Gastroesophageal sphincter (tissue), 4 donors: ENCODE data around the gene AURKA. TPM values are rescaled to one million over a fixed set of nuclear protein-coding genes. Genes with fewer than 3 reads are reported as not detected.

Source experiments
- ATAC-seq: fragments of 150-250 bp; one replicate; pipeline ENCODE4 v1.9.1; 2016; ENCODE audit warnings: mild to moderate bottlenecking, moderate library complexity
- H3K27ac ChIP-seq, 4 donors: fragments of 200-600 bp; sonication (generic) in 3 of 4; 1 replicate in 3 of 4; 2 replicates in 1 of 4; pipeline ENCODE4 v1.5.1; 2016 to 2019
- H3K27me3 ChIP-seq: fragments of 200-600 bp; sonication (generic); one replicate; pipeline ENCODE4 v1.5.1; 2019
- H3K36me3 ChIP-seq, 2 donors: fragments of 200-600 bp; sonication (generic); one replicate each; pipeline ENCODE4 v1.5.1; 2019; ENCODE audit warnings: control low read depth in 1 of 2
- H3K4me1 ChIP-seq, 3 donors: fragments of 200-600 bp; sonication (generic); 1 replicate in 2 of 3; 2 replicates in 1 of 3; pipeline ENCODE4 v1.5.1; 2016 to 2019; ENCODE audit warnings: control low read depth in 2 of 3
- H3K4me3 ChIP-seq, 2 donors: fragments of 200-600 bp; sonication (generic); one replicate each; pipeline ENCODE4 v1.5.1; 2019; ENCODE audit warnings: mild to moderate bottlenecking in 1 of 2, moderate library complexity in 1 of 2
- H3K9me3 ChIP-seq, 3 donors: fragments of 200-600 bp; sonication (generic); one replicate each; pipeline ENCODE4 v1.5.1; 2017 to 2019; ENCODE audit warnings: control low read depth in 2 of 3
- CTCF ChIP-seq, 4 experiments: fragments of 200-600 bp in 2 of 4; fragments of 450-650 bp in 2 of 4; sonication (generic) in 1 of 4; IDR thresholded peaks; one replicate each; pipeline ENCODE4 v1.5.1; 2017 to 2019; ENCODE audit warnings: antibody characterized with exemption in 4 of 4, mild to moderate bottlenecking in 2 of 4, moderate library complexity in 2 of 4
- EP300 ChIP-seq: sonication (generic); formaldehyde crosslinking; IDR thresholded peaks from one replicate; pipeline ENCODE4 v1.6.1; 2017; ENCODE audit warnings: antibody characterized with exemption, mild to moderate bottlenecking
- POLR2A ChIP-seq, 2 donors: fragments of 450-650 bp; IDR thresholded peaks; one replicate each; pipeline ENCODE4 v1.6.1; 2017; ENCODE audit warnings: antibody characterized with exemption in 2 of 2, mild to moderate bottlenecking in 2 of 2, moderate library complexity in 1 of 2
- POLR2AphosphoS5 ChIP-seq: sonication (generic); formaldehyde crosslinking; IDR thresholded peaks from one replicate; pipeline ENCODE4 v1.6.1; 2017; ENCODE audit warnings: antibody characterized with exemption
- WGBS, 2 donors: methylation state at CpG; one replicate each; pipeline ENCODE4 v1.1.5; 2018; ENCODE audit warnings: low coverage in 1 of 2; 5-methylcytosine and 5-hydroxymethylcytosine counted together
- total RNA-seq, 4 donors: library from RNA; depleted of rRNA; stranded (reverse); fragments of >200 nt; gene quantifications; one replicate each; pipeline ENCODE4 v1.1.0, GENCODE V29; 2016

Gene AURKA
- total RNA-seq, 4 donors from 2014 or later, result 0.54 to 2.5 (median 1.6) TPM

DNA sequence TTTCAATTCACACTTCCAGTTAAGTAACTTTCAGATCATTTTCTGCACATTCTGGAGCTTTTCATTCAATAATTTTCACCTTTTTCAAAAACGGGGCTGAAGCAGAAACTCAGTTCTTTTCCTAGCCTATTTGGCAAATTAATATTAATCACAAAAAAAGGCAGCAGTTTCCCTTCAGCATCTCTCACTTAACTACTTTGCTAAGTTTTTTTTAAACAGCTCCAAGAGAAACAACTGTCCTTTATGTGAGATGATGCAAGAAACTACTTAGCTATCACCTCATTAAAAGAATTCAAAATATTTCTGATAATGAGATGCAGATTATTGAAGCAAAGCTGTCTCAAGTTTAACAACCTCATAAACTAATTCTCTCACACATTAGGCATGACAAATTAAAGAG lies 31.9 kb upstream of the AURKA start:
- H3K9me3 ChIP-seq, result no peaks in the 10 kb centered on the region
- H3K36me3 ChIP-seq, result no peaks in the 10 kb centered on the region
- WGBS, 2 donors, result 17 to 50% methylated on average over 1 of the region's 1 CpG
- H3K27me3 ChIP-seq, result no peaks in the 10 kb centered on the region
- TF ChIP-seq CTCF (IDR thresholded peaks at IDR 0.05) (no peak), EP300 (no peak), POLR2A (IDR thresholded peaks at IDR 0.05) (no peak), POLR2AphosphoS5 (no peak)
- no peak for ATAC-seq
- H3K4me3 ChIP-seq, result no peak overlapping the region
- no peak overlapping the region for H3K27ac ChIP-seq
- H3K4me1 ChIP-seq, result peaks cover 0 to 28% (median 3%) of the 10 kb centered on the region in 3 donors

- H3K9me3 ChIP-seq, result no peaks in the 10 kb centered on the region
- 88 to 91% methylated on average over 1 of the region's 1 CpG for WGBS, 2 donors
- peaks cover 0 to 27% (median 0%) of the 10 kb centered on the region in 3 donors for H3K4me1 ChIP-seq
- ATAC-seq, result no peak
- H3K27ac ChIP-seq, result no peak overlapping the region
- no peaks in the 10 kb centered on the region for H3K27me3 ChIP-seq
- no peaks in the 10 kb centered on the region for H3K36me3 ChIP-seq
- no peak for TF ChIP-seq EP300
- TF ChIP-seq POLR2AphosphoS5, result no peak
- TF ChIP-seq CTCF (IDR thresholded peaks at IDR 0.05), result no peak
- TF ChIP-seq POLR2A (IDR thresholded peaks at IDR 0.05), result no peak
- no peak overlapping the region for H3K4me3 ChIP-seq
Observed at GRCh38 chr20:56423211-56423610, 31.2 kb upstream of the AURKA start.

DNA sequence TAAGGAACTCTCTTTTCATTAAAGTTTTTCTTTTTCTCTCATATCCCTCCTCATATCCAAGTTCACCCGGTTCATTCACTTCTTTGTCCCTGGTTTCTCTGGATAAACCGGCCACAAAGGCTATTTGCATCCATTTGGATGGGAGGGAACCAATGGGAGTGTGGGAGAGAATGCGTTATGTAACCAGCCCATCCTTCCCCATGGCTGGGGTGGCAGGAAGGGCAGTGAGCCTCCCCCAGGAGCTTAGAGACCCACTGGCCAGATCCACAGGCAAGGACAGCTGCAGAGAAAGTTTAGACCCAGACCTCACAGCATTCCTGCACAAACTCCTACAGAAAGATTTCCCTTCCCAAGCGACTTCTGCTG lies 30.8 kb upstream of the AURKA start:
- WGBS, 2 donors, result 59% methylated on average over 4 of the region's 4 CpGs
- ATAC-seq, result no peak
- H3K27me3 ChIP-seq, result no peaks in the 10 kb centered on the region
- no peak overlapping the region for H3K27ac ChIP-seq
- H3K4me3 ChIP-seq, result no peak overlapping the region
- TF ChIP-seq POLR2AphosphoS5, result no peak
- TF ChIP-seq POLR2A (IDR thresholded peaks at IDR 0.05), result no peak
- no peak for TF ChIP-seq CTCF (IDR thresholded peaks at IDR 0.05)
- no peak for TF ChIP-seq EP300
- H3K36me3 ChIP-seq, result no peaks in the 10 kb centered on the region
- peaks cover 0 to 24% (median 0%) of the 10 kb centered on the region in 3 donors for H3K4me1 ChIP-seq
- no peaks in the 10 kb centered on the region for H3K9me3 ChIP-seq

DNA sequence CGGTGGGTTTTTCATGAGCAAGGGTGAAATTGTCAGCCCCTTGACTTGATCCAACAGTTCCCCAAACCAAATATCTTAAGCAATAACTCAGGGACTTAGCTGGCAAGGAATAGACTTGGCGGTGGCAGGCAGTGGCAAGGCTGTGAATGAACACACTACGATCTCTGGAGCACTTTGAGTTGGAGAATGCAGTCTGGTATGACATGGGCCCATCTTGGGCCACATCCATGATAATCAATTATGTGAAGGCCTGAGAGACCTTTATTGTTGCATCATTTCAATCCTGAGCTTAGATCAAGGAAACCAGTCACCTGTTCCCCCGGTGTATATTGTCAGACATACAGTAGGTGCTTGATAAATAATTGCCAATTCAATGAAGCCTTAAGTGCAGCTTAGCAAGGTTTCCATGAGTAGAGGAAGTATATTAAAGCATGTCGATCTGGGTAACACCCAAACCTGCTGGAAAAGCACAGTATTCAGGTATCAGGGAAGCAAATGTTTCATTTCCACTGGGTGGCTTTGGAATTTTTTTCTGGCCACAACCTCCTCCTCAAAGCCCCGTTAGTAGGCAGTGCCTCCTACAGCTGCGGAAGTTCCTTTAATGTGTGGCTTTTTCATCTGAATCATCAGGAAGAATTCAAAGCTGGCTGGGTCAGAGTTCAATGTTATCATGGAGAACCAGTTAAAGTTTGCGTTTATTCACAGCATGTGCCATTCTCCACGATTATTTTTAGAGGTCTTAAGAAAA lies 30.2 kb upstream of the AURKA start:
- H3K36me3 ChIP-seq, result no peaks in the 10 kb centered on the region
- no peak for ATAC-seq
- H3K4me3 ChIP-seq, result no peak overlapping the region
- no peaks in the 10 kb centered on the region for H3K9me3 ChIP-seq
- peaks cover 0 to 18% (median 0%) of the 10 kb centered on the region in 3 donors for H3K4me1 ChIP-seq
- H3K27ac ChIP-seq, result no peak overlapping the region
- H3K27me3 ChIP-seq, result no peaks in the 10 kb centered on the region
- 60 to 65% methylated on average over 5 to 9 of the region's 9 CpGs for WGBS, 2 donors
- TF ChIP-seq POLR2A (IDR thresholded peaks at IDR 0.05), result no peak
- TF ChIP-seq CTCF (IDR thresholded peaks at IDR 0.05), result no peak
- TF ChIP-seq EP300, result no peak
- TF ChIP-seq POLR2AphosphoS5, result no peak
